ENCODE measurements around the gene DZIP1. TPM values are rescaled to one million over a fixed set of nuclear protein-coding genes. Genes with fewer than 3 reads are reported as not detected.
A peak's percentile ranks its signal among the peaks of the same experiment; 100 is the strongest.

Gene DZIP1
- total and polyA plus RNA-seq, 2 of the 13 experiments (the other 11 are each of a cell fraction or from before 2014, with no cell fraction given), result 11.0 to 36.7 TPM

GRCh38 chr13:95643936-95644598 lies 439 bp downstream of the DZIP1 start (continued):
- no peak for TF ChIP-seq RERE (CRISPR knock-in tag; IDR thresholded peaks at IDR 0.05; ENCODE audit: low read depth)
- TF ChIP-seq ZNF34 (CRISPR knock-in tag; IDR thresholded peaks at IDR 0.05; ENCODE audit: borderline replicate concordance), result no peak
- no peak for TF ChIP-seq BRCA1 (CRISPR knock-in tag; IDR thresholded peaks at IDR 0.05)
- TF ChIP-seq NR2C2 (CRISPR knock-in tag; IDR thresholded peaks at IDR 0.05; ENCODE audit: borderline replicate concordance), result no peak
- TF ChIP-seq ATF5 (CRISPR knock-in tag; IDR thresholded peaks at IDR 0.05; ENCODE audit: low read depth), result no peak; the same call in 1 of the 2 replicates
- TF ChIP-seq ZNF33B (CRISPR knock-in tag; IDR thresholded peaks at IDR 0.05), result no peak
- TF ChIP-seq HIVEP1 (CRISPR knock-in tag; IDR thresholded peaks at IDR 0.05), result 0 out of 2 replicates have a peak, but pooled peaks have one; percentile 3
- TF ChIP-seq KDM4B (CRISPR knock-in tag; IDR thresholded peaks at IDR 0.05), result no peak
- 0 out of 2 replicates have a peak, but pooled peaks have one; percentile 9 for TF ChIP-seq TARDBP (CRISPR knock-in tag; IDR thresholded peaks at IDR 0.05)
- TF ChIP-seq THAP9 (CRISPR knock-in tag; IDR thresholded peaks at IDR 0.05; ENCODE audit: borderline replicate concordance), result no peak
- TF ChIP-seq FOXM1 (CRISPR knock-in tag; IDR thresholded peaks at IDR 0.05), result no peak
- no peak for TF ChIP-seq MAFG (CRISPR knock-in tag; IDR thresholded peaks at IDR 0.05)
- TF ChIP-seq ARID4A (CRISPR knock-in tag; IDR thresholded peaks at IDR 0.05; ENCODE audit: borderline replicate concordance), result peak; percentile 64
- no peak for TF ChIP-seq ZFAT (CRISPR knock-in tag; conservative IDR thresholded peaks at IDR 0.05)

All from HepG2 (cell line).